ENCODE data around the gene VPS36.
A peak's percentile ranks its signal among the peaks of the same experiment; 100 is the strongest.

Gene VPS36

DNA sequence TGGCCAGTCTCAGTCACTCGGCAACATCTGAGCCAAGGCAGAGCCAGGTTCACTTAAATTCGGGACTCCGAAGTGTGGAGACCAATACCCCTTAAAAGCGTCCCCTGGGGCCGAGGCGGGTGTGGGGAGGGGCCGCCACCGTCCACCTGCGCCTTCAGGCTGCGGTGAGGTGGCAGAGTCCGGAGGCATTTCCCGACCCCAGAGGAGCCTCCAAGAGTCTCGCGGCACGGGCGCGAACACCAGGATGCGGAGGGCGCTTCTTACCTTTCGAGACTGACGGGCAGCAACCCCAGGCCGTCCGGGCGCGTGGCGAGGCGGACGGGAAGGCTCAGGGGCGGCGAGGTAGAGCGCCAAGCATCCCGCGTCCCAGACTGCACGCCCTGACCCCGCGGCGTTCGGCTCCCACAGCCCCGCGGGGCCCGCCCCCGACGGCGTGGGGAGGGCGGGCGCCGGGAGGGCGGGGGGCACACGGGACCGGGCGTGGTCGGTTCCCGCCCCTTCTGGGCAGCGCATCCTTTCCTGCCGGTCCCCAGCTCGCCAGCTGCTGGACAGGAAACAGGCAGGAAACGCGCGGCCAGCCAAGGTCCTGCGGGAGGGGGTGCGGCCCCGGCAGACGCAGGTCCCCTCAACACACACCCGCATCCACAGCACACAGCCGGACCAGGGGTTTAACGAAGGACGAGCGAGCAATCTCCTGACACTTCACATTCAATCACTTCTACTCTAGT lies 44.5 kb downstream of the VPS36 start, which contains the start of gene THSD1:
THSD1 (minus strand) TSS at position 406 of the 728 bp plus-strand sequence. CDS start 3,572 bp downstream, outside the sequence.
- DNase-seq (ENCODE audit: extremely low read depth, insufficient read length), result peak; percentile 20
- TF ChIP-seq, protein P1, sequence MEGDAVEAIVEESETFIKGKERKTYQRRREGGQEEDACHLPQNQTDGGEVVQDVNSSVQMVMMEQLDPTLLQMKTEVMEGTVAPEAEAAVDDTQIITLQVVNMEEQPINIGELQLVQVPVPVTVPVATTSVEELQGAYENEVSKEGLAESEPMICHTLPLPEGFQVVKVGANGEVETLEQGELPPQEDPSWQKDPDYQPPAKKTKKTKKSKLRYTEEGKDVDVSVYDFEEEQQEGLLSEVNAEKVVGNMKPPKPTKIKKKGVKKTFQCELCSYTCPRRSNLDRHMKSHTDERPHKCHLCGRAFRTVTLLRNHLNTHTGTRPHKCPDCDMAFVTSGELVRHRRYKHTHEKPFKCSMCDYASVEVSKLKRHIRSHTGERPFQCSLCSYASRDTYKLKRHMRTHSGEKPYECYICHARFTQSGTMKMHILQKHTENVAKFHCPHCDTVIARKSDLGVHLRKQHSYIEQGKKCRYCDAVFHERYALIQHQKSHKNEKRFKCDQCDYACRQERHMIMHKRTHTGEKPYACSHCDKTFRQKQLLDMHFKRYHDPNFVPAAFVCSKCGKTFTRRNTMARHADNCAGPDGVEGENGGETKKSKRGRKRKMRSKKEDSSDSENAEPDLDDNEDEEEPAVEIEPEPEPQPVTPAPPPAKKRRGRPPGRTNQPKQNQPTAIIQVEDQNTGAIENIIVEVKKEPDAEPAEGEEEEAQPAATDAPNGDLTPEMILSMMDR (IDR thresholded peaks at IDR 0.05; ENCODE audit: insufficient read depth, low read length, poor library complexity, severe bottlenecking), result no peak
- Histone ChIP-seq H3K36me3 (ENCODE audit: control insufficient read depth, insufficient read depth, low read length) (no peaks in the 10 kb centered on the region; the same call in 1 of the 2 replicates), H3K27me3 (replicated peaks; ENCODE audit: control insufficient read depth, insufficient read depth, low read length) (no peaks in the 10 kb centered on the region; the same call in 1 of the 2 replicates), H3K4me3 (replicated peaks; ENCODE audit: low read depth, low read length) (peak within 1 kb of the TSS; percentile 56)

DNA sequence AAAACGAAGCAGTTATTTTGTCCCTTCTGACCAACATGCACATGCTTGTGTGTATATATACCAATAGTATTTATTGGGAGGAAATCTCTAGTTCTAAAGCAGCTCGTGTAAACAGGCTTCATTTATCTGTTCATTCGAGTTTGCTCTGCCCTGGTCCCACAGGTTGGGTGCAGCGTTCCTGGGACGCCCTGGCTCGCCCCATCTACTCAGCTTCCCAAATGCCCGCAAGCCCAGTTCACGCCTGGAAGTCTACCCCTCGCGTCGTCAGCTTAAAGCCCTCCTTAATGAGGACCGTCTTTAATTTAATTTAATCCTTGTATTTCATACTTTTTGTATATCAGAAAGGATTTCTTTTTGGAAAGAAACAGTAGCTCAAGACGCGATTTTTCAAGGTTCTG lies 45.1 kb downstream of the VPS36 start:
- peak overlapping the region; percentile 56 for H3K4me3 ChIP-seq (replicated peaks; ENCODE audit: low read depth, low read length)
- no peak for DNase-seq (ENCODE audit: extremely low read depth, insufficient read length)
- TF ChIP-seq, protein P1 (IDR thresholded peaks at IDR 0.05; ENCODE audit: insufficient read depth, low read length, poor library complexity, severe bottlenecking), result no peak
- no peaks in the 10 kb centered on the region; the same call in 1 of the 2 replicates for H3K27me3 ChIP-seq (replicated peaks; ENCODE audit: control insufficient read depth, insufficient read depth, low read length)
- H3K36me3 ChIP-seq (ENCODE audit: control insufficient read depth, insufficient read depth, low read length), result no peaks in the 10 kb centered on the region; the same call in 1 of the 2 replicates

DNA sequence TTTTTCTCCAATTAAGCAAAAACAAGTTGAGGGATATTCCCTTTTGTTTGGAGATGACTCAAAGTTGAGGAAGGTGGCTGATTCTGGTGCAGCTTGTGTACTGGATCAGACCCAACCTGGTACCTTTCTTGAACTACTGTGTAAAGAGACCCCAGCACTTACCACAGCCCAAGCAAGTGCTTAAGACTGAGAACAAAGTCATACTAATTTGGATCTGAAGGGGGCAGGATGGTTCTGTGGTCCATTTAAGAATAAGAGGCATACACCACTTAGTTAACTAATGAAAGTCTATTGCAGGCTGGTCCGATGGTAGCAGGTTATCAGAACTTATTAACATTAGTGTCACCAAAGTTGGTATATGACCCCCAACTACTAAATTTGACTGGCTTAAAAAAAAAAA lies 50.7 kb downstream of the VPS36 start:
- Histone ChIP-seq H3K27me3 (replicated peaks; ENCODE audit: control insufficient read depth, insufficient read depth, low read length) (no peaks in the 10 kb centered on the region; the same call in none of the 2 replicates), H3K36me3 (ENCODE audit: control insufficient read depth, insufficient read depth, low read length) (no peaks in the 10 kb centered on the region), H3K4me3 (replicated peaks; ENCODE audit: low read depth, low read length) (no peak overlapping the region)
- no peak for DNase-seq (ENCODE audit: extremely low read depth, insufficient read length)
- TF ChIP-seq, protein P1 (IDR thresholded peaks at IDR 0.05; ENCODE audit: insufficient read depth, low read length, poor library complexity, severe bottlenecking), result no peak

DNA sequence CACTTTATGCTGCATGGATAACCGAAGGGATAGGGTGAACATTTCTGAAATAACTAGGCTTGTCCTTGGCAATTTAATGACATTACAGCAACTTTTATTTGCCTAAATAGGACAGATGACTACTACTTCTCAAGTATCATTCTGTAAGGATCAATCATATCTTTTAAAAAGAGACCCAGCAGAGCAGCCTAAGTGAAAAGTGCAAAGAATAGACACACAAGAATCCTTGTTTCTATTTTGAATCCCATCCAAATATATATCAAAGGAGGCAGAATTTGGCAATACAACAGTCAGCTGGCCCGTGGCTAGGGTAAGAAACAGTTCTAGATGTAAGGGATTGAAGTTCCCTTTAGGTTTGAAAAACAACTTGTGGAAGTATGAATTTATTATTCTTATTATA lies 51.4 kb downstream of the VPS36 start:
- Histone ChIP-seq H3K36me3 (ENCODE audit: control insufficient read depth, insufficient read depth, low read length) (no peaks in the 10 kb centered on the region), H3K4me3 (replicated peaks; ENCODE audit: low read depth, low read length) (no peak overlapping the region), H3K27me3 (replicated peaks; ENCODE audit: control insufficient read depth, insufficient read depth, low read length) (no peaks in the 10 kb centered on the region; the same call in none of the 2 replicates)
- no peak for DNase-seq (ENCODE audit: extremely low read depth, insufficient read length)
- TF ChIP-seq, protein P1 (IDR thresholded peaks at IDR 0.05; ENCODE audit: insufficient read depth, low read length, poor library complexity, severe bottlenecking), result no peak

DNA sequence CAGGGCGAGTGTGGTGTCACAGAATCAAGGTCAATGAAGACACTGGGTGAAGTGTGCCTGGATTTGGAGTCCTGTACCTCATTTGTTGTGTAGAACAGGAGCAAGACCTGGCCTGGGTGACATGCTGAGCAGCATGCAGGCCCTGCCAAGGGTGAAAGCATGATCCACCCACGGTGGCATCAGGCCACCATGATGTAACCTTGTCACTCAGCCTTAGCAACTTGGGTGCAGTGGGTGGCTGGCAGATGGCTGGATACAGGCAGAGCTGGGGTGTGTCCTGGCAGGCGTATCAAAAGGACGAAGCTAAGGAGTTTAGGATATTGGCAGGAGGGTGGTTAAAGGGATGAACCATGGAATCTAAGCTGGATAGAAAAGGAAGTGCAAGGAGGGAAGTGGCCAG lies 54.7 kb downstream of the VPS36 start:
- TF ChIP-seq, protein P1 (IDR thresholded peaks at IDR 0.05; ENCODE audit: insufficient read depth, low read length, poor library complexity, severe bottlenecking), result no peak
- H3K4me3 ChIP-seq (replicated peaks; ENCODE audit: low read depth, low read length), result no peak overlapping the region

More for the DNA sequence above, 54.7 kb downstream of the VPS36 start:
- Histone ChIP-seq H3K27me3 (replicated peaks; ENCODE audit: control insufficient read depth, insufficient read depth, low read length) (no peaks in the 10 kb centered on the region; the same call in none of the 2 replicates), H3K36me3 (ENCODE audit: control insufficient read depth, insufficient read depth, low read length) (no peaks in the 10 kb centered on the region)
- no peak for DNase-seq (ENCODE audit: extremely low read depth, insufficient read length)
